Measurements from ENCODE around the gene UNC5C.

DNA sequence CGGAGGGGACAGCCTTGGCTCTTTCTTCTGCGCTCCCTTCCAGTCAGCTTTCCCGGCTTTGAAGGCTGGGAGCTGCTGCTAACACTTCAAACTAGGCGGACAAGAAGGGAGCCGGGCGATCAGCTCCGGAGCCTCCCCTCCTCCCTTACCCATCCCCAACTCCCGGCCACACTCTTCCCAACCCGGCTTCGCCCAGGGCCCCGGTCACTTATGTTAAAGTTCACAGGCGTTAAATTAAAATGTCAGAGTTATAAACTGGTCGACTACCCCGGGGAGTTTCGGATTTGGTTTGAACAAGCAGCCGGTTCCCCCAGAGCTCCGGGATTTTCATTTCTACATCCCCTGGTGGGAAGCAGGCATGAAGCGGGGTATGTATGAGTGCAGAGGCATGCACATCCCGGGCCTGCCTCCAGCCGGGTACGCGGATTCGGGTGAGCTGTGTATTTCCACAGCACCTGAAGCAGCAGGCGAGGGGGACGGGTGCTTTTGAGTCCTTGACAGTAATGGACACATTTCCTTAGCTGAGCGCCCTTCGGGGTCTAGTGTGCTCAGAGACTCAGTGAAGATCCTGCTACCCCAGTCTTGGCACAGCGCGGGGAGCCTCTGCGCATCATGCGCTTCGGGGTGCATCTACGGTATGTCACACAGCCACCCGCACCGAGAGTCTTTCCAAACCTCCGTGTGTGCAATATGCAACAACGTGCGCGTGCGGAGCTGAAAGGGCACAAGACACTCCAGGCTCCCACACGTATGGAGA is 880 bp downstream of the UNC5C start:
- TF ChIP-seq, protein P1, sequence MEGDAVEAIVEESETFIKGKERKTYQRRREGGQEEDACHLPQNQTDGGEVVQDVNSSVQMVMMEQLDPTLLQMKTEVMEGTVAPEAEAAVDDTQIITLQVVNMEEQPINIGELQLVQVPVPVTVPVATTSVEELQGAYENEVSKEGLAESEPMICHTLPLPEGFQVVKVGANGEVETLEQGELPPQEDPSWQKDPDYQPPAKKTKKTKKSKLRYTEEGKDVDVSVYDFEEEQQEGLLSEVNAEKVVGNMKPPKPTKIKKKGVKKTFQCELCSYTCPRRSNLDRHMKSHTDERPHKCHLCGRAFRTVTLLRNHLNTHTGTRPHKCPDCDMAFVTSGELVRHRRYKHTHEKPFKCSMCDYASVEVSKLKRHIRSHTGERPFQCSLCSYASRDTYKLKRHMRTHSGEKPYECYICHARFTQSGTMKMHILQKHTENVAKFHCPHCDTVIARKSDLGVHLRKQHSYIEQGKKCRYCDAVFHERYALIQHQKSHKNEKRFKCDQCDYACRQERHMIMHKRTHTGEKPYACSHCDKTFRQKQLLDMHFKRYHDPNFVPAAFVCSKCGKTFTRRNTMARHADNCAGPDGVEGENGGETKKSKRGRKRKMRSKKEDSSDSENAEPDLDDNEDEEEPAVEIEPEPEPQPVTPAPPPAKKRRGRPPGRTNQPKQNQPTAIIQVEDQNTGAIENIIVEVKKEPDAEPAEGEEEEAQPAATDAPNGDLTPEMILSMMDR (IDR thresholded peaks at IDR 0.05; ENCODE audit: low read length), result no peak
- no peak for TF ChIP-seq EZH2 (IDR thresholded peaks at IDR 0.05; ENCODE audit: borderline replicate concordance, low read length)
